NT2/D1 (cell line): ENCODE data around the gene HSF2BP.
"Not testable (repeated sequence)": the region's sequence is repeated elsewhere in the genome, so short reads cannot be mapped to it uniquely, and the experiment has no call there.

Experiments used
- DNase-seq: peaks from one replicate; pipeline ENCODE4 v3.0.0-alpha.2; 2011; ENCODE audit warnings: low read depth, low spot score
- H3K27me3 ChIP-seq: 2 replicates; pipeline ENCODE4 v1.6.0; 2011; ENCODE audit warnings: mild to moderate bottlenecking; ENCODE audit not compliant: insufficient read length, insufficient read depth
- H3K36me3 ChIP-seq: 2 replicates; pipeline ENCODE4 v1.6.1; 2011; ENCODE audit warnings: mild to moderate bottlenecking, low read length, mixed read lengths; ENCODE audit not compliant: insufficient read depth, insufficient read length
- H3K4me1 ChIP-seq: 2 replicates; pipeline ENCODE4 v1.5.1; 2011; ENCODE audit not compliant: insufficient read depth, insufficient read length
- H3K4me3 ChIP-seq: 2 replicates; pipeline ENCODE4 v1.5.1; 2011; ENCODE audit warnings: low read depth; ENCODE audit not compliant: insufficient read length
- H3K9ac ChIP-seq: 2 replicates; pipeline ENCODE4 v1.6.0; 2011; ENCODE audit warnings: low read depth; ENCODE audit not compliant: insufficient read length
- H3K9me3 ChIP-seq: 2 replicates; pipeline ENCODE4 v1.5.1; 2011; ENCODE audit warnings: mild to moderate bottlenecking, low read length; ENCODE audit not compliant: insufficient read depth
- SUZ12 ChIP-seq: IDR thresholded peaks from 2 replicates; pipeline ENCODE4 v1.6.1; 2011; ENCODE audit not compliant: insufficient read length, insufficient read depth; ENCODE audit errors: extremely low read depth
- YY1 ChIP-seq: IDR thresholded peaks from 2 replicates; pipeline ENCODE4 v1.6.1; 2011; ENCODE audit not compliant: insufficient read length, insufficient read depth
- ZNF274 ChIP-seq: IDR thresholded peaks from 2 replicates; pipeline ENCODE4 v1.6.1; 2011; ENCODE audit warnings: mild to moderate bottlenecking, low read depth, low read length

HSF2BP gene

DNA sequence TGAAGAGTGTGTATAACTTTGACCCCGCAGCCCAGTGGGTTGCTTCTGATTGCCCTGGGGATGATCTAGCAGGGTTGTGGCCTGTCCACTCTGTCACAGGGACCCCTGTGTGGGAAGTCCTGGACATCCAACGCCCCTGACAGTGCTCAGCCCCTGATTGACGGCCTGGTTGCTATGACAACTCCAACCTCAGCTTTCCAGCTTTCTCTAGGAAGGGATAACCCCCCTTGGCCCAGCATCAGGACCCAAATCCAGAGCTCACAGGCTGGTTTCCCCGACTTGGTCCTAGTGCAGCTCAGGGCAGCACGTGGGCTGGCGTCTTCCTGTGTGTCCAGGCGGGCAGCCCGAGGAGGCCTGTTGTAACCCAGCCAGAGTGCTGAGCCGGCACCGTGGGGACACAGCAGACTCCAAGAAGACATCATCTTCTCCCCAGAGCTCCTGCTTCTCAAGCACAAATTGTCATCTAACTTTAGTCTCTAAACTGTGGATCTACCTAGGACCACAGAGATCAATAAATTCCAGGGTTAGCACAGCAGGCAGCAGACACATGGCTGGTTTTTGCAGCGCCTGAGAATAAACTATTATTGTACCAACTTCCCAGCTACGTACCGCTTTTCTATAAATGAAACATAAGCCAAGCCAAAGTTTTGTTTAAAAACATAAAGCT, 40.8 kb upstream of the HSF2BP start:
- DNase-seq: no peak
- peaks cover 18% of the 10 kb centered on the region for H3K4me1 ChIP-seq
- TF ChIP-seq YY1 (no peak), ZNF274 (no peak), SUZ12 (no peak)
- H3K9ac ChIP-seq: no peak overlapping the region
- no peaks in the 10 kb centered on the region for H3K9me3 ChIP-seq
- peaks cover 30% of the 10 kb centered on the region for H3K36me3 ChIP-seq
- H3K4me3 ChIP-seq: no peak overlapping the region
- H3K27me3 ChIP-seq: no peaks in the 10 kb centered on the region

DNA sequence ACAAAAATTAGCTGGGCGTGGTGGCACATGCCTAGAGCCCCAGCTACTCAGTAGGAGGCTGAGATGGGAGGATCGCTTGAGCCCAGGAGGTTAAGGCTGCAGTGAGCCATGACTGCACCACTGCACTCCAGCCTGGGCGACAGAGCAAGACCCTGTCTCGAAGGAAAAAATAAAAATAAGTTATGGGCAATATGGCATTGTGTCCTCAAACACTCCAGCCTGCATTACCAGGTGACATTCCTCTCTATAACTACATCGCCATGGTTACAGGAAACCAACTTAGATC, 40.1 kb upstream of the HSF2BP start:
- not testable (repeated sequence) for H3K9ac ChIP-seq, DNase-seq, H3K4me3 ChIP-seq, H3K27me3 ChIP-seq, H3K9me3 ChIP-seq
- Histone ChIP-seq H3K4me1 (peaks cover 18% of the 10 kb centered on the region), H3K36me3 (peaks cover 36% of the 10 kb centered on the region)

- no peak overlapping the region for H3K9ac ChIP-seq
- DNase-seq: no peak
- H3K4me1 ChIP-seq: peaks cover 8% of the 10 kb centered on the region
- H3K27me3 ChIP-seq: no peaks in the 10 kb centered on the region
- H3K36me3 ChIP-seq: peaks cover 50% of the 10 kb centered on the region
- no peak for TF ChIP-seq YY1
- TF ChIP-seq ZNF274: no peak
- H3K9me3 ChIP-seq: no peaks in the 10 kb centered on the region
- no peak overlapping the region for H3K4me3 ChIP-seq
Observed at GRCh38 chr21:43697758-43698643, 38.7 kb upstream of the HSF2BP start.

GRCh38 chr21:43696214-43696613, 36.9 kb upstream of the HSF2BP start:
- no peak overlapping the region for H3K4me3 ChIP-seq
- H3K4me1 ChIP-seq: no peaks in the 10 kb centered on the region
- H3K36me3 ChIP-seq: peaks cover 68% of the 10 kb centered on the region
- H3K27me3 ChIP-seq: no peaks in the 10 kb centered on the region
- DNase-seq: no peak
- no peak for TF ChIP-seq SUZ12
- TF ChIP-seq ZNF274: no peak
- TF ChIP-seq YY1: no peak
- H3K9me3 ChIP-seq: no peaks in the 10 kb centered on the region
- H3K9ac ChIP-seq: no peak overlapping the region

DNA sequence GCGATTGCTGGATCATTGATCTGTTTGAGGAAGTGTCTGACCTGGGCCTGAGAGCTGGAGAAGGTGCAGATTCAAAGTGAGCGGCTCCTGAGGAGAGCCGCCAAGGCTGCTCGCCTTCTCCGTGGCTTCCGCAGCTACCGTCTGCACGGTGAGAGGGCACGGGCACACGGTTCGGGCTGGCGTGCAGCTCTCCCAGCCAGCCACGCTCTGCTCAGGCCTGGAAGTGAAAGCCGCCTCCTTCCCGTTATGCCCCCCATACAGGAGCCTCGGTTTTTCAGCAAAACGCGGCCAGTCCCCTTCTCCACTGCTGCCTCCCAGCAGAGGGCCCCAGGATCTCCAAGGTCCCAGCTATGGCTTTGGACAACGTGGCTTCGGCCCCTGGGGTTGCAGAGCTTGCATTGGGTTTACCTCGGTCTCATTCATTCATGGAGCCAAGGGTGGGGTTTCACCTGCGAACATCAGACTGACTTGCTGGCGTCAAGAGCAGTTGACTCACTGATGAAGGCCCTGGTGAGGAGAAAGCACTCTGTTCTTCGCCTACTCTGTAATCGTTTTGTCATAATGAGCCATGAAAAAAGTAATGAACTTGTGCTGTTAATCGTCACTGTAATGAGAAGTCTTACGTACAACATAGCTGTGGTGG, 35.3 kb upstream of the HSF2BP start:
- Histone ChIP-seq H3K36me3 (peaks cover 84% of the 10 kb centered on the region), H3K4me1 (no peaks in the 10 kb centered on the region), H3K9ac (no peak overlapping the region), H3K27me3 (no peaks in the 10 kb centered on the region), H3K9me3 (no peaks in the 10 kb centered on the region), H3K4me3 (no peak overlapping the region)
- no peak for DNase-seq
- TF ChIP-seq SUZ12 (no peak), YY1 (no peak), ZNF274 (no peak)

GRCh38 chr21:43693981-43694380, 34.7 kb upstream of the HSF2BP start:
- peaks cover 89% of the 10 kb centered on the region for H3K36me3 ChIP-seq
- no peak overlapping the region for H3K9ac ChIP-seq
- no peaks in the 10 kb centered on the region for H3K9me3 ChIP-seq
- DNase-seq: no peak
- no peak overlapping the region for H3K4me3 ChIP-seq
- H3K27me3 ChIP-seq: no peaks in the 10 kb centered on the region
- no peak for TF ChIP-seq YY1
- TF ChIP-seq ZNF274: no peak
- no peak for TF ChIP-seq SUZ12
- no peaks in the 10 kb centered on the region for H3K4me1 ChIP-seq

DNA sequence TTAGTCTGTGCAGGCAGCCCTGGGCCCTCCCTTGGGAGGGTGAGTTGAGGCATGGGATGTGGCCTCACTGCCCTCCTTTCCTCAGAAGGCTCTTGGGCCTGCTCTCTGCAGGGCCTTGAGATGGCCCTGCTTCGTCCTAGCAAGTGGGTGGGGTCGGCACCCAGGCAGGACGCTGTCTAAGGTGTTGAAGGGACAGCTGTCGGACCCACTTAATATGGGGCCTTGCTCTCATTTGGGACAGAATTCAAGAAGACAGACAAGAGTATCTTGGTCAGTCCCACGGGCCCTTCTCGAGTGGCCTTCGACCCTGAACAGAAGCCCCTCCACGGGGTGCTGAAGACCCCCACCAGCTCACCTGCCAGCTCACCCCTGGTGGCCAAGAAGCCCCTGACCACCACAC, 33.7 kb upstream of the HSF2BP start:
- Histone ChIP-seq H3K9me3 (no peaks in the 10 kb centered on the region), H3K36me3 (peaks cover 93% of the 10 kb centered on the region), H3K4me3 (no peak overlapping the region), H3K9ac (no peak overlapping the region), H3K27me3 (no peaks in the 10 kb centered on the region), H3K4me1 (no peaks in the 10 kb centered on the region)
- TF ChIP-seq SUZ12 (no peak), ZNF274 (no peak), YY1 (no peak)
- no peak for DNase-seq
